SHP77 (cell line): ENCODE measurements around the gene AGAP3.

ENCODE experiments used
- DNase-seq, 2 experiments: peaks; one replicate each; lab custom pipeline; 2025; lab: John Stamatoyannopoulos, UW

Gene AGAP3

GRCh38 chr7:151057989-151058780, 28.1 kb upstream of the AGAP3 start:
- peak; percentile 99 for DNase-seq

GRCh38 chr7:151058781-151059366, 27.4 kb upstream of the AGAP3 start:
- no peak for DNase-seq

GRCh38 chr7:151059367-151060112, 26.7 kb upstream of the AGAP3 start, which contains the start of gene SLC4A2:
Gene SLC4A2 (plus strand): TSS chr7:151059589. CDS start chr7:151061988, 2,399 bp downstream.
- peak; percentile 12 to 59 for DNase-seq

- no peak for DNase-seq
Measured at GRCh38 chr7:151060113-151060415, 26.2 kb upstream of the AGAP3 start.

- DNase-seq = no peak
Measured at GRCh38 chr7:151060416-151061212, 25.7 kb upstream of the AGAP3 start.

- no peak for DNase-seq
Measured at GRCh38 chr7:151061213-151062110, 24.8 kb upstream of the AGAP3 start.

GRCh38 chr7:151062111-151062398, 24.2 kb upstream of the AGAP3 start:
- no peak for DNase-seq

GRCh38 chr7:151062399-151063211, 23.7 kb upstream of the AGAP3 start:
- DNase-seq = peak; percentile 36 to 70

GRCh38 chr7:151063212-151063561, 23.1 kb upstream of the AGAP3 start:
- no peak for DNase-seq

GRCh38 chr7:151064454-151064853, 21.8 kb upstream of the AGAP3 start:
- DNase-seq = no peak

- no peak for DNase-seq
Measured at GRCh38 chr7:151064993-151065392, 21.3 kb upstream of the AGAP3 start.

GRCh38 chr7:151065516-151065915, 20.8 kb upstream of the AGAP3 start:
- DNase-seq = no peak

- DNase-seq = no peak
Measured at GRCh38 chr7:151066273-151066974, 19.9 kb upstream of the AGAP3 start.

- DNase-seq = no peak
Measured at GRCh38 chr7:151068069-151068773, 18.1 kb upstream of the AGAP3 start.

GRCh38 chr7:151069841-151070573, 16.3 kb upstream of the AGAP3 start:
- no peak for DNase-seq

GRCh38 chr7:151070574-151070960, 15.7 kb upstream of the AGAP3 start:
- no peak for DNase-seq

- no peak for DNase-seq
Measured at GRCh38 chr7:151071032-151071866, 15.0 kb upstream of the AGAP3 start.

GRCh38 chr7:151073990-151074389, 12.3 kb upstream of the AGAP3 start:
- DNase-seq = no peak
